ENCODE data around the gene PGPEP1.
"Not testable (repeated sequence)": the region's sequence is repeated elsewhere in the genome, so short reads cannot be mapped to it uniquely, and the experiment has no call there.

Gene PGPEP1

DNA sequence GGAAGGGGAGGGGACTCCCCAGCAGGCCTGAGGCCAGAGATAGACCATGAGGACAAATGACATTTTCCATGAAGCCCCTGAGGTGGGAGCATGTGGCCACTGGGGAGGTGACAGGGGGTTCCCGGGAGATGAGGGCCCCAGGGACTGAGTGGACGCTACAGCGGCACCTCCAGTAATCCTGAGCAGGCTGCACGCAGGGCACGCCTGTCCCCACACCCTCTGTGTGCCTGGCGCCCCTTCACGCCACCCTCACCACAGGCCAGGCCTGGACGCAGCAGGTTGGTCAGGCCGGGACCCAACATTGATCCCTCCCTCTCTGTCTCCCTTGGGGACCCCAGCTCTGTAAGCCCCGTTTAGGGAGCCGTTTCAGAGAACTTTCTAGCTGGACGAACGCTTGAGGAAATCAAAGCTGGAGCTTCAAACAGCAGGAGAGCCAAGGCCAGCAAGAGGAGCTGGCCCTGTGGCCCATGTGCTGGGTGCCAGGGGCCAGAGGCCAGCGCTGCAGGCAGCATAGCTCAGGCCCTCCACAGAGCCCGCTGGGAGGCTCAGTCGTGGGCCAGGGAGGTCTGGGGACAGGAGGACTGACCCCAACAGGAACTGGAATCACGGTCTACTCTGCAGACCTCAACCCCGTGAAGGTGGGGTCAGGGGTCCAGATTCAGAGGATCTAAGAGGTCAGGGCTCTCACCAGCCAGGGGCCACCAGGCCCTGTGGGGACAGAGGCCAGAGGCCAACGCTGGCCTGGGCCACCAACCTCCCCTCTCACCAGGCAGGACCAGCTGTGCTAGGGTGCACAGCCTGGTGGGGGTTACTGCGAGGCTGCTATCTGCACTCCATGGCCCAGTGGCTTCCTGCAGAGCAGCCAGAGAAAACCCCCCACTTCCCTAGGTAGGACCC is 32.1 kb upstream of the PGPEP1 start:
- no peak for DNase-seq (ENCODE audit: low read depth in 2 of 2)

DNA sequence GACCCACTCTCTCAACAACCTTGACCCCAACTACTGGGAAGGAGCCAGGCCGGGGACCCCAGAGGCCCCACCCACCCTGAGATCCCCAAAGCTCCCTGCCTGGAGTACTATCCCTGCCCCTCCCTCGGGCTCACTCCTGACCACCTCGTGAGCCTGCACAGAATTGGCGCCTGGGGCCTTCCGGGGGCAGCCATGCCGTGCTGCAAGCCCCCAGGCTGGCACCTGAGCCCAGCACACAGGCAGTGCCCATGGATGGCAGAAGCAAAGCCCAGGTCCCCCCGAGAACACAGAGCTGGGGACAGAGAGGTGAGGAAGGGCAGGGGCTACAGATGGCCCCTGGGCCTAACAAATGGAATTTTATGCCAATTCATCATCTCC is 31.5 kb upstream of the PGPEP1 start:
- DNase-seq (ENCODE audit: low read depth in 2 of 2), result no peak

DNA sequence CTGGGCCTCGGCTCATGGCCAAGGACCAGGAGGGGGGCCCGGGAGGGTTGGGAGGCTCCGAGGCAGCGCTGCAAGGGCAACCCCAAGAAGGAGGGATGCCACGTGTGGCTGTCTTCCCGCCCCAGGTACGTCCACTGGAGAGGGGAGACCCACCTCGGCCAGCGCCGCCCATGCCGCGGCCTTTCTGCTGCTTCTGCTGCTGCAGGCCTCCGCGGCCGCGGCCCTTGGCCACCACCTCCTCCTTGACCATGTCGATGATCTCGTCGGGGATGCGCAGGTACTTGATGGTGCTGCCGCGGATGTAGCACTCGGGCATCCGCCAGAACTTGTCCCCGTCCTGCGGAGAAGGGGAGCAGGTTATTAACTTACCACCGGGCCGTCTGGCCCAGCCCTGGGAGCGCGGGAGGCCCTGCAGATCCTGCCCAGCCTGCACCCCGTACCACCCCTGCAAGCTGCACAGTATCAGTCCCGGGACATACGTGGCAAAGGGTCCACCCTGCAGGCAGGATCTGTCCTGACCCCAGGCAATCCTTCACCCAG is 30.8 kb upstream of the PGPEP1 start:
- DNase-seq (ENCODE audit: low read depth in 2 of 2), result no peak

DNA sequence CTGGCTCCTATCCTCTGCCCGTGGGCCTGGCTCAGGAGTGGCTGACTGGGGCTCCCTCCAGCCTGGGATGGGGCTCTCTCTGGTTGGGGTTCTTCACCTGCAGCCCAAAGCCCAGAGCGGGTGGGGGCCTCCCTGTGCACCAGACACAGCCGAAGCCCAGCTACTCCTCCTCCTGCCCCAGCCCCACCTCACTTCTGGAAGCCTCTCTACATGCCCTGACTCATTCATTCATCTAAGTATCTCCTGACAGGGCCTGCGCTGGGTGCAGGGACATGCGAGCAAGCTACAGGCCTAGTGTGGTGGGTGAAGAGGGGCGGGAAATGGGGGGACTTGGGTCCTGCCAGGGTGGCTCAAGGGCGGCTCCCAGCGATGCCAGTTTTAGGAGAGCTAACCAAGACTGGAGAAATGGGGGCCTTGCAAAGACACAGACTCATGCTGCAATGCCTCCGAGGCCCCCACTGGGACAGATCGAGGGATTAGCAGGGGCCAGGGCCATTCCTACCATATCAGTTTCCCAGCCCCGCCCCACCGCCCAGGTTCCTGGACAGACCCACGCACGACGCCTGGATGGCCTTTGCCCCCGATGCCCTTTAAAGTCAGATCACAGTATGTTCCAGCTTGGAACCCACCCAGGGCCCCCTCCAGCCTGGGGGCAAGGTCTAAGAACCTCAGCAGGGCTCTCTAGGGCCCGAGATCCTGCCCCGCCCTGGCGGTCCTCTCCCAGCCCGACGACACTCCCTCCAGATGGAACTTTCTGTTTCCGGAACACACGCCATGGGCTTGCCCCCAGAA is 30.1 kb upstream of the PGPEP1 start:
- no peak for DNase-seq (ENCODE audit: low read depth in 2 of 2)

DNA sequence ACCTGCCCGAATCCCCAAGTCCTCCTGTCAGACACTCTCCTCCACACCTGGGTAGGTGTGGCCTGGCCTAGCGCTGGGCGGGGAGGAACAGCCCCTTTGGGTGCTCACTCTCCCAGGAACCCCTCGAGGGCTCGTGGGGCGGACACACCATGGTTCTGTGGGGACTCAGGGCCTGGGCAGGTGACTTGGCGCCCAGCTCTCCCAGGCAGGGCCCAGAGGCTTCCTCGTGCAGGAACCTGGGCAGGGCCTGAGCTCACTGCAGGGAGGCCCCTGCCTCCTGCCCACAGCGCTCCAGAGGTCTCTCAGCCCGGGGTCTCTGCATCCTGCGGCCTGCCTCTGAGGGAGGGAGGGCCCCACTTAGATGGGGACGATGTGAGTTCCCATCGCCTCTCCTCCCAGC is 29.4 kb upstream of the PGPEP1 start:
- no peak for DNase-seq (ENCODE audit: low read depth in 2 of 2)

DNA sequence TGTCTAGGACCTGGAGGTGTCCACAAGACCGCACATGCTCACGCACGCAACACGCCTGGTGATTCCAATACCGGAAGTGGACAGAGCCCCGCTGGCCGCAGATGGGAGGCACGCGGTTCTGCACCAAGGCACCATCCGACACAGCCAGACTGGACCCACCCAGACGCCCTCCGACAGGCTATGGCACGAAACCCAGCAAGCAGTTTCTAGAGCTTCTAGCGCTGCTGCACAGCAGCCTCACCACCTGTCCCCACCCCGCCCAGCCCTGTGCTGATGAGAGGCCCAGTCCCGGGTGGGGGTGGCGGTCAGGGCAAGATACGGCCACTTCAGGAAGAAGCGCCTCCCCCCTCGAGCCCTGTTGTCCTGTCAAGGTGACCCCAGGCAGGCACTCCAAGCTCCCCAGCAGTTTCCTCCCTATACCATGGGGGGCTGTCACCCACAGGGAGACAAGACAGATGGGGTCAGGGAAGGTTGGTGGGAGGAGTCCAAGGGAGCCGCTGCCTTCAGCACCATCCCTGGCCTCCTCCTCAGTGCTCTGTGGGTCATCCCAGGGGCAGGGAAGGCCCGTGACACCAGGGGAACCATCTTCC is 28.8 kb upstream of the PGPEP1 start:
- DNase-seq (ENCODE audit: low read depth in 2 of 2), result no peak

DNA sequence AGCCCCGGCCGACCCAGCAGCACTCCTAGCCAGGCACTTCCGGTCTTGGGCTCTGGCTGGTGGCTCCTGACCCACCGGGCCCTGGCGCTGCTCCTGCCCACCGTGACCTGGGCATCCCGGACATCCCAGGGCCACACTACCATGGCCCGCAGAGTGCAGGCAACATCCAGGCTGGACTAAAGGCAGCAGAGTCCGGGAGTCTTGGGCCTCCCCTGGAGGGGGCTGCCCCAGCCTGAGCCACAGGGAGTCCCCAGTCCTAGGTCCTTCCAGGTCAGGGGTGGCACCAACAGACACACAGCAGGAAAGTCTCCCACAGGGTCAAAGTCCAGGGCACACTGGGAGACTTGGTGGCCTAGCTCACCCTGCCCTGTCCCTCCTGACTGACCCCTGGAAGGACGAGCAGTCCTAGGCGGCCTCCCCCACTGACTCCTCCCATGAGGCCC is 28.3 kb upstream of the PGPEP1 start:
- DNase-seq (ENCODE audit: low read depth in 2 of 2), result no peak

DNA sequence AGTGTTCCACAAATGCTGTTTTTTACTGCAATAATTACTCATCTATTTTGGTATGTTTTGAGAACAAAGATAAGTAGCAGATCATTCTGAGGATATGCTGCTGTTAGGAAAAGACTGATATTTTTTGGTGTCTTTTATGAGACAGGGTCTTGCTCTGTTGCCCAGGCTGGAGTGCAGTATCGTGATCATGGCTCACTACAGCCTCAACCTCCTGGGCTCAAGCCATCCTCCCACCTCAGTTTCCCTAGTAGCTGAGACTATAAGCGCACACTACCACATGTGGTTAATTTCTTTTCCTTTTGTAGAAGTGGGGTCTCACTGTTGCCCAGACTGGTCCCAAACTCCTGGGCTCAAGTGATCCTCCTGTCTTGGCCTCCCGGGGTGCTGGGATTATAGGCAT is 27.0 kb upstream of the PGPEP1 start:
- no peak for DNase-seq (ENCODE audit: low read depth in 2 of 2)

DNA sequence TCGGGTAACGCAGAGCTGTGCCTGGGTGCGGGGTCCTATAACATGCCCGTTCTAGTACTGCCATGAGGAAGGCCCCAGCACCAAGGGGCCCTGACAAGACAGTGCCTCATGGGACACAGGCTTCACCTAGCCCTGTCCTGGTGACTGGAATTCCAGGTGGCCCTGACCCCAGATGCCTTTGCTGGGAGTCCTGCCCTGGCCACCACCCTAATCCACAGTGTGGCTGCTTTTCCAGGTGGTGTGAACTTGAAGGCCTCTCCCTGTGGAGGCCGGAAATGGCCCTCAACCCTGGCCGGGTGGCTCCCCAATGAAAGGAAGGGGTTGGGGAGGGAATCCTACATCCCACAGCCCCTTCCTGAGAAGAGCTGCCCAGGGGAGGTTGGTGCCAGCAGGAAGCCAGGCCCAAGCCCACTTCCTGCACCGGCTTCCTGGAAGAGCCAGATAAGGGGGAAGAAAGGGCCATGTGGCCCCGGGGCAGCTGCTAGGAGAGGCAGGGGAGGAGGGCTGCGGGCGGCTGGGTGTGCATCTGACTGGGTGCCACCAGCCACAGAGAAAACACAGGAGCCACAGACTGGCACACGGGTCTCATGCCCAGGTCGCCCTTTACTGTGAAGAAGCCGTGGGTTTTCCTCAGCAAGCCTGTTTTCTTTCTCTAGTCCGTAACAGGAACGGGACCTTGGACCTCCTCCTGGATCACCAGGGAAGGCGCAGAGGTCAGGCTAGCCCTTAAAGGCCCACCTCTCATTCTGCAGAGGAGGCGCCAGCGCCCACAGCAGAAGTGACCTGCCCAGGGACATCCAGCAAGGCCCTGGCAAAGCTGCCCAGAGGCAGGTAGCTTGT is 22.2 kb upstream of the PGPEP1 start:
- no peak for DNase-seq (ENCODE audit: low read depth in 2 of 2)

DNA sequence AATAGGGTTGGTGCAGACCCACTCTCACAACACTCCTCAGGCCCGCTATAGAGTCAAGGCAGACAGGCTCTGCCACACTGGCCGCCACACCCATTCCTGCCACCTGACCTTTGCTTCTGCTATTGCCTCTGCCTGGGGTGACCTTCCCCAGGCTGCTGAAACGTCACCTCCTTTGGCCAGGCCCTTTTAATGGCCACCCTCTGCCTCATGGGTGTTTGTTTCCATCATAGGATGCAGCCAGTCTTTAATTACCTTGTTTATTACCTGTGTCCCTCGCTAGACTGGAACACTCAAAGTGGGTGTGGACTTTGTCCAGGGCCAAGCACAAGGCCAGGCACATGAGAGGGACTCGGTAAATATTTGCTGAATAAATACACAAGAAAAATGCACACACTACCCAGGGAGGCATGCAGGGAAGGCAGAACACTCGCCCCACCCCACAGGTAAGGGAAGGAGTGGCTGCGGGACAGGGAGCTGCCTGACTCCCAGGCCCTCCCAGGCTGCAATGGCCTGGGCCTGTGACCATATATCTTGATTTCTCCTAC is 20.7 kb upstream of the PGPEP1 start:
- no peak for DNase-seq (ENCODE audit: low read depth in 2 of 2)

DNA sequence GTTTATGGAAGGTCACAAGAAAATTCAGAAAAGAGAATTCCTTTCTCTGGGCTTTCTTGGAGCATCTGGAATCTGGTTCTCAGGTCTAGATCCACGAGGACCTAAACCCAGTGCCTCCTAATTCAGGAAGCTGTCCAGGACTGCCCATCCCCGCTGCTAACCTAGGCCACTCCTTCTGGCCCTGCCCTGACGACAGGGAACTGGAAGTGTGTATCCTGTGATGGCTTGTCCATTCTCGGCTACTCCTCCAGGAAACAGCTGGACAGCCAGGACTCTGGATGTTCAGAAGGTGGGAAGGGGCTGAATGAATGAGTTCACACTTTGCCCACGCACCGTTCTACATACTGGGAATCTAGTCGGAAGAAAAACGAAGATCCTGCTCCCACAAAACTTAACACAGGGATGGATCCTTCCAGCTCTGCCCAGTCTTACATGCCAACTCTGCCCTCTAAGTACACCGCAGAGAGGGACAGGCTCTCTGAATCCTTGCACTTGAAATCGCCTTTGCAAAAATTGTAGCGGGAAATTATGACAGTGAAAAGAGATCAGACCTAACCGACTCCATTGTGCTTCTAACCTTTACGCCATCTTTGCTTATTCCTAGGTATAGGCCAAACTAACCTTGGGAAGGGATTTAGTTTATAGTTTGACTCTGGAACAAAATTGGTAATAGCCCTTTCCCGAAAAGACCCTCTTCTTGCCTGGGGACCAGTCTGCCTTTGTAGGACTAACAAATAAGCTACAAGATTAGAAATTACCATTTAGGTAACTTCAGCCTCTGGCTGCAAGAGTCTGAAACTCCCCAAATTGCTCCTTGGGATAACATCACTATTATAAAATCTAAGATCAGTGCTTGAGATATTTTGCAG is 19.3 kb upstream of the PGPEP1 start:
- no peak for DNase-seq (ENCODE audit: low read depth in 2 of 2)

DNA sequence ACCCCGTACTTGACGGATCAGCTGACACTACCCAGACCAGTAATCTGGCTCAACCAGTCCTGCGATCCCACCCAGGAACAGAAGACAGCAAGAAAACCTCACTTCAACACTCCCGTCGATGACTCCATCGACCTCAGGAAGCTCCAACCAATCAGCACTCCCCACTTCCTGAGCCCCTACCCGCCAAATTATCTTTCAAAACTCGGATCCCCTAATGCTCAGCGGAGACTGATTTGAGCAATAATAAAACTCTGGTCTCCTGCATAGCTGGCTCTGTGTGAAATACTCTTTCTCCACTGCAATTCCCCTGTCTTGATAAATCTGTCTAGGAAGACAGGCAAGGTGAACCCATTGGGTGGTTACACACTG is 18.7 kb upstream of the PGPEP1 start:
- no peak for DNase-seq (ENCODE audit: low read depth in 2 of 2)

DNA sequence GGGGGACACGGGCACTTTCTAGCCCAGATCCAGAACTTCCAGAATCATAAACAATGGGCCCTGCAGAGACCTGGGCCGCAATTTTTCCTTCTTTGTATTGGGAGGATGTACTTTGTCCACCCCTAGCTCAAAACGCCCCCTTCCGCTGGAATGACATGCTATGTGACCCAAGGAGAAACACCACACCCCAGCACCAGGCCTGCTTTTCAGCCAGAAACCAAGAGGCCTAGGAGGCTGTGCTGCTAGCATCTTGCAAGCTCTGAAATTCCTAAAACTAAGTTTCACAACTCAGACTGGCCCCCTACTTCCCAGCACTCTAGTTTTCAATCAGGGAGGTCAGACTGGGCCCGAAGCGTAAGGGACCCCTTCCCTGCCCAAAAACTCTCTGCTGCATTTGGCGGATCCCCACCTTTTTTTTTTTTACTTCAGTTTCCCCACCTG is 18.1 kb upstream of the PGPEP1 start:
- DNase-seq (ENCODE audit: low read depth in 2 of 2), result peak; percentile 25 to 30

DNA sequence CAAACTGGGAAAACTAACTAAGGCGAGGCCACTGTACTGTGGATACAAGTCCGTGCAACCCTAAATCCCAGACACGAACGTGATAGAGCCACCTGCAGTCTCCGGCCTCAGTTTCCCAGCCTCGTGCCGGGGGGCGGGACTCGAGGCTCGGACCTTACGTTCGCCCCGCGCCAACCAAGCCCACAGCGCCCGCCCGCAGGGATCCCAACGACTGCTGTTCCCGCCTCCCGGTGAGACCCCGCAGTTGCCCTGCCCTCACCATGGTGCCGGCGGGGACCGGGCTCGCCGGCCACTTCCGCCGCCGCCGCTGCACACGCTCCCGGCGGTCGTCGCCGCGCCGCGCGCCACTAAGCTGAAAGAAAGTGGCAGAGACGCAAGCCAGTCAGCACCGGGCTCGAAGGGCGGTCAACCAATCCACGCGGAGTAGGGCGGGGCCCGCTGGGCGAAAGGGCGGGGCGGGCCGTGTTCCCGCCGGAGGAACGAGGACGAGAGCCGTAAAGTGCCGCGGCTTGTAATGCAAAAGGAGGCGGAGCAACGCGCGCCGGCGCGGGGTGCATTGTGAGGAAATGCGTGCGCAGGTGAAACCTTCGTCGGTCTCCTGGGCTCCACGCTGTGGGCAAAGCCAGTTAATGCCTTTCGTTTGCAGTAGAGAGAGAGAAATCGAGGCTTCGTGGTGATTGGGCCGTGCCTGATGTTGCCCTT is 17.5 kb upstream of the PGPEP1 start, which contains the start of gene LSM4:
LSM4 (minus strand) TSS at position 318 of the 702 bp plus-strand sequence; CDS start at position 262, 56 bp downstream.
- DNase-seq (ENCODE audit: low read depth in 2 of 2), result peak; percentile 99

DNA sequence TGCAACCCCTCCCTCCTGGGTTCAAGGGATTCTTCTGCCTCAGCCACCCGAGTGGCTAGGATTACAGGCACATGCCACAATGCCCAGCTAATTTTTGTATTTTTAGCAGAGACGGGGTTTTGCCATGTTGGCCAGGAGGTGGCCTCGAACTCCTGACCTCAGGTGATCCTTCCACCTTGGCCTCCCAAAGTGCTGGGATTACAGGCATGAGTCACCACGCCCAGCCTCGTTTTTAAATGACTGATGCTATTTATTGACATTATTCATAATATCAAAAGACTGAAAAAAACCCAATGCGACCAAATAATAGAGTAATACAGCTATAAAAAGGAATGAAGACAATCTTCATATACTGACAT is 16.0 kb upstream of the PGPEP1 start:
- not testable (repeated sequence) for DNase-seq (ENCODE audit: low read depth in 2 of 2)

DNA sequence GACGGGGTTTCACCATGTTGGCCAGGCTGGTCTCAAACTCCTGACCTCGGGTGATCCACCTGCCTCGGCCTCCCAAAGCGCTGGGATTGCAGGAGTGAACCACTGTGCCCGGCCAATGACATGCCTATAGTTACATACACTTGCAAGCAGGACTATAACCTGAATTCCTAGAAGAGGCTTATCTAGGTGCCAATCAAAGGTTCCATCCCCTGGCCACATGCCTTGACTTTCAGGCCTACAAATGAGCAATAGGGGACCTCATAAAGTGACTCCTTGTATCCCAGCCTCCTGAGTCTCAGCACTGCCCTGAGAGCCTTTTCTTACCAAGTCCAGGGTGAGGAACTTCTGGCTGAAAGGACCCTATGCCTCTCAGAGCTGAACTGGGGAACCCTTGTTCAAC is 13.6 kb upstream of the PGPEP1 start:
- DNase-seq (ENCODE audit: low read depth in 2 of 2), result no peak

DNA sequence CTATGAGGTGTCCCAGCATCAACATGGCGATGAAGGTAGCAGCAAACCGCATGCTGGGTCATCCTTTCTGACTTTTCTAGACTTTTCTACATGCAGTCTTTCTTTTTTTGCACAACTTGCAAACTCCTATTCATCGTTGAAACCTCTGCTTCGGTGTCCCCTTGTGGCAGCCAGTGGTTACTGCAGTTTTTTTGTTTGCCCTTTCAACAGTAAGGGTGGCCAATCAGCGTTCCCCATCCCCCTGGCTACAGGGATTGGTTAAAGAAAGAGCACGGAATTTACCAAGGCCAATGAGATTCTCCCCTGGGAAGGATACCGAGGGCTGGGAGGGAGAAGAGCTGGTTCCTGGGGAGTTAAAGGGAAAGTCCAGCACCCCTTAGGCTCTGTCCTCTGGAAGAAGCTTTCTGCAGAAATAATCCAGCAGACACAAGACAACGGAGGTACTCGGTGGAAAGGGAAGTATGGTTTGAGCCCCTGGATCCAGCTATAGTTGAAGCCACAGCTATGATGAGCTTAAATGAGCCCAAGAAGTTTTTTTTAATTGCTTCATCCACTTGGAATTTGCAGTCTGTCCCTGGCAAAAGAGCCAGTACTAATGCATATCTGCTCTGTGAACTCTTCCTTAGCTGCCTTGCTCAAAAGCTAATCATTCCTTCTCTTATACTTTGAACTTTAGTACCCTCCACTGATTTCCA is 11.9 kb upstream of the PGPEP1 start:
- DNase-seq (ENCODE audit: low read depth in 2 of 2), result peak; percentile 80 to 83

DNA sequence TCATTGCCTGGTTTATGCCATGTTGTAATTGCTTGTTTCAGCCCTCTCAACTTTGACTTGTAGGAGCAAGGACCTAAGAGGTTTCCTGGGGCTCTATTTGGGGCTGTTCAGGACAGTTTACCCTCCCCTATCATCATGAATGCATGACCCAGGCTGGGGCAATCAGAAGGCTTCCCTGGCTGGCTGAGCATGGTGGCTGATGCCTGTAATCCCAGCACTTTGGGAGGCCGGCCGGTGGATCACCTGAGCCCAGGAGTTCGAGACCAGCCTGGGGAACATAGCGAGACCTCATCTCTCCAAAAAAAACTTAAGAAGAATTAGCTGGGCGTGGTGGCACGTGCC is 11.4 kb upstream of the PGPEP1 start:
- no peak for DNase-seq (ENCODE audit: low read depth in 2 of 2)

DNA sequence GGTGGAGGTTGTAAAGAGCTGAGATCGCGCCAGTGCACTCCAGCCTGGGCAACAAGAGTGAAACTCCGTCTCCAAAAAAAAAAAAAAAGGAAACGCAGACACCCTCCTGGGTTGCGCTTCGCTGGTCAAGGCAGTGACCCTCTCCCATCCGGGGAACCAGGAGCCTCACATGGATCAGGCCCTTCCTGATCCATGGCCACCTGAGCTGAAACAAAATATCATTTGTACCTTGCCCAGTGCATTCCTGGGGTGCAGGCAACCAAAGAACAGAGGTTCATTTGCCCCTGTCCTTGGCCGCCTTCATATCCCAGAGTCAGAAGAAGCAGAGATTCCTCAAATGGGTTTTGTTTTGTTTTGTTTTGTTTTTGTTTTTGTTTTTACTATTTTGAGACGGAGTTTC is 9.5 kb upstream of the PGPEP1 start:
- no peak for DNase-seq (ENCODE audit: low read depth in 2 of 2)

All from stimulated activated CD4-positive, alpha-beta T cell treated with anti-CD3 and anti-CD28 coated beads, Interleukin-15, amount 100 ng/mL, for 48 hours (primary cell).